HG03066 (cell line): ENCODE measurements around the gene KIAA1586.

Source experiments
- ATAC-seq: cut with Tn5 transposase; IDR thresholded peaks from one replicate; pipeline ENCODE4 v1.9.1; 2021; ENCODE audit warnings: low read depth; ENCODE audit not compliant: unreplicated experiment

Gene KIAA1586

GRCh38 chr6:57094689-57095088 lies 48.2 kb downstream of the KIAA1586 start:
- ATAC-seq = no peak

GRCh38 chr6:57097596-57097995 lies 51.1 kb downstream of the KIAA1586 start:
- no peak for ATAC-seq

- no peak for ATAC-seq
Measured at GRCh38 chr6:57102976-57103375, 56.5 kb downstream of the KIAA1586 start.

GRCh38 chr6:57104336-57104735 lies 57.8 kb downstream of the KIAA1586 start:
- no peak for ATAC-seq
